Measurements from ENCODE around the gene MINAR2. TPM values are rescaled to one million over a fixed set of nuclear protein-coding genes. Genes with fewer than 3 reads are reported as not detected.

MINAR2 gene
- total RNA-seq, 1 experiment from 2014 or later, result not detected

GRCh38 chr5:129807162-129807814 lies 59.4 kb downstream of the MINAR2 start (continued):
- TF ChIP-seq AFF4 (CRISPR knock-in tag; IDR thresholded peaks at IDR 0.05; ENCODE audit: borderline replicate concordance) (no peak), FOXP4 (CRISPR knock-in tag; IDR thresholded peaks at IDR 0.05) (no peak), OVOL2 (CRISPR knock-in tag; IDR thresholded peaks at IDR 0.05; ENCODE audit: borderline replicate concordance) (no peak), MYBL2 (CRISPR knock-in tag; IDR thresholded peaks at IDR 0.05) (no peak), PRDM15 (CRISPR knock-in tag; IDR thresholded peaks at IDR 0.05) (no peak), ZNF263 (CRISPR knock-in tag; IDR thresholded peaks at IDR 0.05; ENCODE audit: low read depth) (no peak), TCF7 (CRISPR knock-in tag; IDR thresholded peaks at IDR 0.05; ENCODE audit: low read depth) (no peak), FOXJ3 (CRISPR knock-in tag; IDR thresholded peaks at IDR 0.05; ENCODE audit: borderline replicate concordance) (no peak), ZBTB21 (CRISPR knock-in tag; IDR thresholded peaks at IDR 0.05; ENCODE audit: borderline replicate concordance) (no peak), ETV6 (CRISPR knock-in tag; IDR thresholded peaks at IDR 0.05) (no peak)
- TF ChIP-seq, protein P1, sequence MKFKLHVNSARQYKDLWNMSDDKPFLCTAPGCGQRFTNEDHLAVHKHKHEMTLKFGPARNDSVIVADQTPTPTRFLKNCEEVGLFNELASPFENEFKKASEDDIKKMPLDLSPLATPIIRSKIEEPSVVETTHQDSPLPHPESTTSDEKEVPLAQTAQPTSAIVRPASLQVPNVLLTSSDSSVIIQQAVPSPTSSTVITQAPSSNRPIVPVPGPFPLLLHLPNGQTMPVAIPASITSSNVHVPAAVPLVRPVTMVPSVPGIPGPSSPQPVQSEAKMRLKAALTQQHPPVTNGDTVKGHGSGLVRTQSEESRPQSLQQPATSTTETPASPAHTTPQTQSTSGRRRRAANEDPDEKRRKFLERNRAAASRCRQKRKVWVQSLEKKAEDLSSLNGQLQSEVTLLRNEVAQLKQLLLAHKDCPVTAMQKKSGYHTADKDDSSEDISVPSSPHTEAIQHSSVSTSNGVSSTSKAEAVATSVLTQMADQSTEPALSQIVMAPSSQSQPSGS (CRISPR knock-in tag; IDR thresholded peaks at IDR 0.05; ENCODE audit: borderline replicate concordance, low read depth), result no peak
- TF ChIP-seq, protein P2, sequence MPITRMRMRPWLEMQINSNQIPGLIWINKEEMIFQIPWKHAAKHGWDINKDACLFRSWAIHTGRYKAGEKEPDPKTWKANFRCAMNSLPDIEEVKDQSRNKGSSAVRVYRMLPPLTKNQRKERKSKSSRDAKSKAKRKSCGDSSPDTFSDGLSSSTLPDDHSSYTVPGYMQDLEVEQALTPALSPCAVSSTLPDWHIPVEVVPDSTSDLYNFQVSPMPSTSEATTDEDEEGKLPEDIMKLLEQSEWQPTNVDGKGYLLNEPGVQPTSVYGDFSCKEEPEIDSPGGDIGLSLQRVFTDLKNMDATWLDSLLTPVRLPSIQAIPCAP (CRISPR knock-in tag; IDR thresholded peaks at IDR 0.05), result no peak
- TF ChIP-seq, protein P3, sequence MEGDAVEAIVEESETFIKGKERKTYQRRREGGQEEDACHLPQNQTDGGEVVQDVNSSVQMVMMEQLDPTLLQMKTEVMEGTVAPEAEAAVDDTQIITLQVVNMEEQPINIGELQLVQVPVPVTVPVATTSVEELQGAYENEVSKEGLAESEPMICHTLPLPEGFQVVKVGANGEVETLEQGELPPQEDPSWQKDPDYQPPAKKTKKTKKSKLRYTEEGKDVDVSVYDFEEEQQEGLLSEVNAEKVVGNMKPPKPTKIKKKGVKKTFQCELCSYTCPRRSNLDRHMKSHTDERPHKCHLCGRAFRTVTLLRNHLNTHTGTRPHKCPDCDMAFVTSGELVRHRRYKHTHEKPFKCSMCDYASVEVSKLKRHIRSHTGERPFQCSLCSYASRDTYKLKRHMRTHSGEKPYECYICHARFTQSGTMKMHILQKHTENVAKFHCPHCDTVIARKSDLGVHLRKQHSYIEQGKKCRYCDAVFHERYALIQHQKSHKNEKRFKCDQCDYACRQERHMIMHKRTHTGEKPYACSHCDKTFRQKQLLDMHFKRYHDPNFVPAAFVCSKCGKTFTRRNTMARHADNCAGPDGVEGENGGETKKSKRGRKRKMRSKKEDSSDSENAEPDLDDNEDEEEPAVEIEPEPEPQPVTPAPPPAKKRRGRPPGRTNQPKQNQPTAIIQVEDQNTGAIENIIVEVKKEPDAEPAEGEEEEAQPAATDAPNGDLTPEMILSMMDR (IDR thresholded peaks at IDR 0.05), result no peak

Other genes with a start within 250 kb of the MINAR2 start
- gene CHSY3, start 156.4 kb downstream of the MINAR2 start, total RNA-seq (2021), result 0.98 to 1.3 TPM (median 1.1 TPM) in 3 replicates